H1 (cell line): Measurements from ENCODE around the gene AKT1S1. TPM values are rescaled to one million over a fixed set of nuclear protein-coding genes. Genes with fewer than 3 reads are reported as not detected.

Experiments
- CTCF ChIA-PET: fragments of 300-600 bp; sonication (Branson Sonifier 250); formaldehyde crosslinking; loops from one replicate; lab custom pipeline; 2021; ENCODE audit not compliant: partially characterized antibody; lab: Charles Lee
- POLR2A ChIA-PET: fragments of 300-600 bp; sonication (Branson Sonifier 250); formaldehyde crosslinking; loops from one replicate; lab custom pipeline; 2021; ENCODE audit warnings: inconsistent platforms; ENCODE audit not compliant: partially characterized antibody; lab: Charles Lee
- DNase-seq, 2 experiments: peaks; one replicate each; pipeline versions ENCODE4 v3.0.0 to v3.0.0-alpha.2; 2010 to 2022; ENCODE audit warnings: low spot score in 2 of 2, low read depth in 1 of 2, mixed read lengths in 1 of 2
- FAIRE-seq: peaks from 2 replicates; lab custom pipeline; 2011; peaks lifted over from hg19 to GRCh38; lab: Jason Lieb, UNC
- H2AFZ ChIP-seq: 2 replicates; pipeline ENCODE4 v1.8.1; 2012; ENCODE audit warnings: low read length, inconsistent platforms
- H2AK5ac ChIP-seq: 2 replicates; pipeline ENCODE4 v1.6.1; 2013; ENCODE audit warnings: low read depth, low read length
- H2BK120ac ChIP-seq: replicated peaks from 2 replicates; pipeline ENCODE3; 2013; ENCODE audit warnings: low read depth, low read length, inconsistent platforms
- H2BK12ac ChIP-seq: 2 replicates; pipeline ENCODE4 v1.6.1; 2013; ENCODE audit warnings: low read depth, low read length
- H2BK15ac ChIP-seq: 2 replicates; pipeline ENCODE4 v1.6.1; 2013; ENCODE audit warnings: low read length
- H2BK20ac ChIP-seq: 2 replicates; pipeline ENCODE4 v1.6.1; 2013; ENCODE audit warnings: low read length
- H2BK5ac ChIP-seq: 2 replicates; pipeline ENCODE4 v1.6.1; 2013; ENCODE audit warnings: low read depth, low read length
- H3K14ac ChIP-seq: 2 replicates; pipeline ENCODE4 v1.6.1; 2013; ENCODE audit warnings: inconsistent platforms; ENCODE audit not compliant: insufficient read length
- H3K18ac ChIP-seq: 2 replicates; pipeline ENCODE4 v1.6.1; 2013; ENCODE audit warnings: low read length; ENCODE audit errors: extremely low read depth
- H3K23ac ChIP-seq: 2 replicates; pipeline ENCODE4 v1.6.1; 2013; ENCODE audit warnings: inconsistent platforms; ENCODE audit not compliant: insufficient read length
- H3K23me2 ChIP-seq: 2 replicates; pipeline ENCODE4 v1.6.1; 2013; ENCODE audit warnings: low read depth, low read length
- H3K27ac ChIP-seq: 2 replicates; pipeline ENCODE4 v1.6.1; 2011; ENCODE audit warnings: low read depth, low read length, inconsistent platforms
- H3K27me3 ChIP-seq, 4 experiments: replicated peaks in 1 of 4; 1 replicate in 1 of 4; 2 replicates in 3 of 4; pipeline versions ENCODE4 v1.6.1 to v1.8.1; 2011 to 2013; ENCODE audit warnings: low read length in 3 of 4, mild to moderate bottlenecking in 3 of 4, inconsistent platforms in 2 of 4, mixed read lengths in 2 of 4, moderate library complexity in 1 of 4; ENCODE audit not compliant: control insufficient read depth in 3 of 4, insufficient read depth in 3 of 4; ENCODE audit errors: extremely low read depth in 1 of 4
- H3K36me3 ChIP-seq, 4 experiments: 2 replicates each; pipeline versions ENCODE4 v1.6.1 to v1.8.1; 2011 to 2013; ENCODE audit warnings: mild to moderate bottlenecking in 4 of 4, low read length in 3 of 4, moderate library complexity in 2 of 4, control low read depth in 1 of 4, inconsistent platforms in 1 of 4; ENCODE audit not compliant: insufficient read depth in 4 of 4, control insufficient read depth in 2 of 4
- H3K4ac ChIP-seq: replicated peaks from 2 replicates; pipeline ENCODE3; 2013; ENCODE audit warnings: low read length, low read depth, mixed read lengths, inconsistent platforms; ENCODE audit not compliant: insufficient read length
- H3K4me1 ChIP-seq, 4 experiments: replicated peaks in 1 of 4; 1 replicate in 1 of 4; 2 replicates in 3 of 4; pipeline versions ENCODE4 v1.6.1 to v1.8.1; 2011 to 2013; ENCODE audit warnings: low read length in 3 of 4, inconsistent platforms in 2 of 4, mixed read lengths in 1 of 4; ENCODE audit not compliant: insufficient read depth in 4 of 4, control insufficient read depth in 3 of 4
- H3K4me2 ChIP-seq, 2 experiments: 2 replicates each; pipeline versions ENCODE4 v1.6.1 to v1.8.1; 2011 to 2013; ENCODE audit warnings: low read depth in 2 of 2, low read length in 2 of 2, control low read depth in 1 of 2, inconsistent platforms in 1 of 2, mild to moderate bottlenecking in 1 of 2; ENCODE audit not compliant: insufficient read depth in 1 of 2
- H3K4me3 ChIP-seq, 4 experiments: fragments of 200-600, 300-600 bp in 1 of 4; sonication (generic), shearing (Covaris generic), sonication (Bioruptor Twin) in 1 of 4; 2 replicates each; pipeline versions ENCODE4 v1.5.1 to v1.8.1; 2011 to 2016; ENCODE audit warnings: low read length in 4 of 4, low read depth in 3 of 4, control low read depth in 2 of 4, inconsistent platforms in 2 of 4, mild to moderate bottlenecking in 2 of 4, mixed read lengths in 1 of 4, moderate library complexity in 1 of 4; ENCODE audit not compliant: insufficient read depth in 2 of 4; ENCODE audit errors: extremely low read depth in 1 of 4
- H3K56ac ChIP-seq: replicated peaks from 2 replicates; pipeline ENCODE3; 2013; ENCODE audit warnings: low read depth, mild to moderate bottlenecking, mixed read lengths, low read length, inconsistent platforms; ENCODE audit not compliant: insufficient read length
- H3K79me1 ChIP-seq: 2 replicates; pipeline ENCODE4 v1.6.1; 2013; ENCODE audit warnings: low read depth, low read length, control low read depth
- H3K79me2 ChIP-seq, 2 experiments: 2 replicates each; pipeline versions ENCODE4 v1.6.1 to v1.8.1; 2012 to 2013; ENCODE audit warnings: low read length in 2 of 2, mild to moderate bottlenecking in 2 of 2, inconsistent platforms in 1 of 2; ENCODE audit not compliant: insufficient read depth in 2 of 2, control insufficient read depth in 1 of 2
- H3K9ac ChIP-seq, 4 experiments: replicated peaks in 1 of 4; 1 replicate in 1 of 4; 2 replicates in 3 of 4; pipeline versions ENCODE4 v1.6.1 to v1.8.1; 2011 to 2013; ENCODE audit warnings: low read depth in 3 of 4, low read length in 3 of 4, control low read depth in 2 of 4, mild to moderate bottlenecking in 2 of 4, moderate library complexity in 2 of 4, inconsistent platforms in 1 of 4; ENCODE audit errors: extremely low read depth in 1 of 4
- H3K9me3 ChIP-seq, 2 experiments: 2 replicates each; pipeline versions ENCODE4 v1.6.1 to v1.8.1; 2012 to 2013; ENCODE audit warnings: mild to moderate bottlenecking in 2 of 2, moderate library complexity in 2 of 2, control low read depth in 1 of 2, inconsistent platforms in 1 of 2, low read depth in 1 of 2, low read length in 1 of 2, mixed read lengths in 1 of 2; ENCODE audit not compliant: insufficient read depth in 2 of 2
- H4K20me1 ChIP-seq, 2 experiments: replicated peaks in 1 of 2; 2 replicates each; pipeline versions ENCODE3 to v1.8.1; 2011 to 2013; ENCODE audit warnings: inconsistent platforms in 2 of 2, low read length in 2 of 2, mild to moderate bottlenecking in 1 of 2; ENCODE audit not compliant: insufficient read depth in 2 of 2, control insufficient read depth in 1 of 2
- H4K5ac ChIP-seq: 2 replicates; pipeline ENCODE4 v1.6.1; 2013; ENCODE audit warnings: low read length, low read depth, mixed read lengths, inconsistent platforms; ENCODE audit not compliant: insufficient read length
- H4K8ac ChIP-seq: 2 replicates; pipeline ENCODE4 v1.8.0; 2013; ENCODE audit warnings: mild to moderate bottlenecking, moderate library complexity, low read length, inconsistent platforms; ENCODE audit not compliant: insufficient read depth; ENCODE audit errors: extremely low read depth
- H4K91ac ChIP-seq: replicated peaks from 2 replicates; pipeline ENCODE3; 2013; ENCODE audit warnings: low read length, mixed read lengths, inconsistent platforms; ENCODE audit not compliant: insufficient read length
- CBX5 ChIP-seq: fragments of 300-800, 300-1000 bp; sonication (generic); IDR thresholded peaks from 2 replicates; pipeline ENCODE4 v1.7.1; 2016; ENCODE audit warnings: antibody characterized with exemption, low read length, low read depth
- CHD2 ChIP-seq: IDR thresholded peaks from 2 replicates; pipeline ENCODE4 v1.6.1; 2012; ENCODE audit warnings: low read length, improper control_type of control experiment
- HDAC2 ChIP-seq, 2 experiments: fragments of 300-600 bp in 1 of 2; sonication (generic) in 1 of 2; IDR thresholded peaks; 2 replicates each; pipeline ENCODE4 v1.6.1; 2011 to 2012; ENCODE audit warnings: low read depth in 2 of 2, low read length in 2 of 2, mild to moderate bottlenecking in 2 of 2, moderate library complexity in 2 of 2, borderline replicate concordance in 1 of 2, inconsistent platforms in 1 of 2
- KDM4A ChIP-seq: IDR thresholded peaks from one replicate; pipeline ENCODE4 v1.7.1; 2012; ENCODE audit warnings: low read depth, mild to moderate bottlenecking, moderate library complexity, low read length, inconsistent platforms; ENCODE audit not compliant: severe bottlenecking
- RXRA ChIP-seq: IDR thresholded peaks from 2 replicates; pipeline ENCODE4 v1.6.1; 2011; ENCODE audit warnings: low read depth, mild to moderate bottlenecking, low read length, moderate library complexity; ENCODE audit not compliant: insufficient read depth
- TAF7 ChIP-seq: optimal IDR thresholded peaks from 2 replicates; pipeline ENCODE3; 2011; ENCODE audit warnings: low read depth, mild to moderate bottlenecking, inconsistent platforms, low read length, moderate library complexity, borderline replicate concordance
- TCF12 ChIP-seq: IDR thresholded peaks from 2 replicates; pipeline ENCODE4 v1.6.1; 2011; ENCODE audit warnings: low read depth, mild to moderate bottlenecking, low read length
- WGBS, 2 experiments: shearing (Covaris generic) in 1 of 2; methylation state at CpG; one replicate each; pipeline versions ENCODE4 v1.1.6 to v1.1.7; 2013 to 2015; ENCODE audit warnings: low lambda C conversion rate in 2 of 2, mixed read lengths in 2 of 2, inconsistent platforms in 1 of 2, low coverage in 1 of 2, missing lambda C conversion rate in 1 of 2; ENCODE audit not compliant: insufficient replicate concordance in 2 of 2, insufficient coverage in 1 of 2, insufficient read length in 1 of 2; ENCODE audit errors: extremely low coverage in 1 of 2, missing lambda C conversion rate in 1 of 2; 5-methylcytosine and 5-hydroxymethylcytosine counted together
- polyA plus RNA-seq, 7 experiments: library from polyadenylated mRNA; depleted of rRNA in 3 of 7; stranded (reverse) in 5 of 7; unstranded in 2 of 7; fragments of >200 nt in 5 of 7; fragments of 200-250 nt in 2 of 7; gene quantifications; 1 replicate in 5 of 7; 2 replicates in 1 of 7; 4 replicates in 1 of 7; pipeline versions ENCODE4 v1.2.1 to v1.2.3, GENCODE V29; 2011 to 2013; ENCODE audit warnings: missing spikeins in 2 of 7, mixed read lengths in 2 of 7
- total RNA-seq: library from RNA; stranded (reverse); fragmentation: NEBNext Ultra II Directional; extraction: Animal tissue kit (Norgen Biotek cat#: 25700); gene quantifications from 2 replicates; pipeline ENCODE4 v1.2.1, GENCODE V29; 2021

AKT1S1 gene
- total and polyA plus RNA-seq, 2 of the 8 experiments (the other 6 are each of a cell fraction or from before 2014, with no cell fraction given) = 40.7 to 45.9 TPM

- Histone ChIP-seq H2AFZ (no peak overlapping the region), H2BK15ac (no peak overlapping the region), H3K4me2 (no peak overlapping the region), H3K9me3 (no peaks in the 10 kb centered on the region), H3K79me1 (peaks cover 8% of the 10 kb centered on the region), H3K9ac (no peak overlapping the region), H2BK20ac (no peak overlapping the region), H4K8ac (no peak overlapping the region; the same call in 1 of the 2 replicates), H3K79me2 (peaks cover 0 to 3% of the 10 kb centered on the region in 2 experiments; a peak in 1 of 4 replicates), H3K36me3 (peaks cover 12 to 37% (median 29%) of the 10 kb centered on the region in 4 experiments; a peak in 6 of 8 replicates), H3K14ac (no peak overlapping the region), H2BK5ac (no peak overlapping the region), H3K4me1 (no peaks in the 10 kb centered on the region), H4K91ac (no peak overlapping the region), H3K23me2 (no peaks in the 10 kb centered on the region), H2AK5ac (no peak overlapping the region), H3K27ac (no peak overlapping the region), H3K23ac (no peak overlapping the region), H4K5ac (no peak overlapping the region), H2BK120ac (no peak overlapping the region), H3K56ac (no peak overlapping the region), H3K18ac (no peak overlapping the region), H3K4ac (no peak overlapping the region), H2BK12ac (no peak overlapping the region), H3K4me3 (no peak overlapping the region), H3K27me3 (no peaks in the 10 kb centered on the region), H4K20me1 (peaks cover 8 to 12% of the 10 kb centered on the region in 2 experiments)
- TF ChIP-seq TAF7 = no peak
- TF ChIP-seq HDAC2 (IDR thresholded peaks at IDR 0.05; ENCODE audit: borderline replicate concordance in 1 of 2, low read depth in 2 of 2, low read length in 2 of 2) = no peak
- no peak for TF ChIP-seq CBX5
- no peak for TF ChIP-seq RXRA
- no peak for TF ChIP-seq CHD2
- no peak for TF ChIP-seq KDM4A
- TF ChIP-seq TCF12 = no peak
- FAIRE-seq (no peak), DNase-seq (no peak)
- WGBS, 2 experiments = 86% methylated on average over 8 of the region's 8 CpGs; no CpG with 5 or more reads in 1 of the 2 experiments
- CTCF ChIA-PET = interaction anchor here (1.0 to 2.2 kb wide), 2 partner anchors 19 to 159 kb away, joined by 4 to 6 read pairs; partner anchors contain the start of gene FUZ
- POLR2A ChIA-PET = interaction anchor here (1.6 to 2.7 kb wide), 2 partner anchors 13 to 19 kb away, joined by 4 to 9 read pairs; partner anchors contain the start of genes MED25 and PTOV1
Measured at GRCh38 chr19:49831592-49831991, 45.6 kb downstream of the AKT1S1 start.
